ENCODE data around the gene MUTYH. TPM values are rescaled to one million over a fixed set of nuclear protein-coding genes. Genes with fewer than 3 reads are reported as not detected.
"Not testable (repeated sequence)": the region's sequence is repeated elsewhere in the genome, so short reads cannot be mapped to it uniquely, and the experiment has no call there.

The MUTYH gene
- 10 to 100 TPM; 57.9 to 67.4 TPM for total RNA-seq
- 27.7 TPM for polyA plus RNA-seq (2013, experiment 1 of 2)
- 33.7 TPM for polyA plus RNA-seq (2013, experiment 2 of 2)
- total RNA-seq: 1.8 to 11.6 (median 5.0) reads per million in 172 experiments

DNA sequence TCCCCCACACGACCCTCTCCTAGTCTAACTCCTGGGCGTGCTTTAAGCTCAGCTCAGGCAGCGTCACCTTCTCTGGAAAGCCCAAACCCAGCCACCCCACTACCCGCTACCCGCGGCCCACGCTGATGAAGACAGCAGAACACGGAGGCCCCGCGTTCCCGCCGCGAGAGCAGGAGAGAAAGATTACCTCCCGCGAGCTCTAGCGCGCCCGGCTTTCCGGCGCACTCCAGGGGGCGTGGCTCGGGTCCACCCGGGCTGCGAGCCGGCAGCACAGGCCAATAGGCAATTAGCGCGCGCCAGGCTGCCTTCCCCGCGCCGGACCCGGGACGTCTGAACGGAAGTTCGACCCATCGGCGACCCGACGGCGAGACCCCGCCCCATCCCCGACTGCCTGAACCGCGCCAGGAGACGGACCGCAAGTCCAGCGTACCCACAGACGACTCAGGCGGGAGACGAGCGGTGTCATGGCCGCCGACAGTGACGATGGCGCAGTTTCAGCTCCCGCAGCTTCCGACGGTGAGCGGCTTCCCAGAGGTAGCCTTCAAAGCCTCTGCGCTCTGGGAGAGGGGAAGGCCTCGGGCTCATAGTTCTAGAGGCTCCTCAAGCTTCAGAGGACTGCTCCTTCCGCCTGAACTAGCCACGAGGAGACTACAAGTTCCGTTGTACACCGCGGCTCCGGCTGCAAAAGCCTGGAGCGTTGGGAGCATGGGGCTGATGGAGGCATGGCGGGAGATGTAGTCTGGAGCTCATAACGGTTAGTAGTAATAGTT is at the start of gene MUTYH, which contains the start of gene TOE1:
Gene MUTYH, minus strand, starts transcription at position 652 of the 770 bp plus-strand sequence. CDS start 5,935 bp downstream, outside the sequence.
Gene TOE1, plus strand, starts transcription at position 382 of the 770 bp plus-strand sequence. Its CDS starts 83 bp downstream, at position 465.
- DNase-seq (peak; percentile 83 to 94 (median 88)), ATAC-seq (ENCODE audit: poor library complexity) (peak; percentile 79)
- Mint-ChIP-seq H3K36me3 (ENCODE audit: low read depth) (peaks cover 52% of the 10 kb centered on the region), H3K27me3 (no peaks in the 10 kb centered on the region), H3K27ac (peak within 1 kb of the TSS; percentile 95), H3K4me3 (peak within 1 kb of the TSS; percentile 100), H3K9me3 (no peaks in the 10 kb centered on the region), H3K4me1 (ENCODE audit: low read depth) (peaks cover 58% of the 10 kb centered on the region)
- H3K9me3 ChIP-seq (ENCODE audit: control insufficient read depth in 1 of 2, insufficient read depth in 1 of 2, low read length in 2 of 2): no peaks in the 10 kb centered on the region
- H3K36me3 ChIP-seq (ENCODE audit: insufficient read depth, low read length): peaks cover 38% of the 10 kb centered on the region
- ChIA-PET POLR2A (interaction anchor here (0.5 to 3.8 kb wide), 40 partner anchors 8 to 1264 kb away, joined by 3 to 163 read pairs (median 9); partner anchors contain the start of genes AKR1A1, BTBD19, CCDC163 and EIF2B3), CTCF (interaction anchor here (0.8 to 3.1 kb wide), 13 partner anchors 13 to 329 kb away, joined by 3 to 21 read pairs (median 3); partner anchors contain the start of genes CCDC163, HECTD3, MMACHC and TESK2)
- no peaks in the 10 kb centered on the region for H3K27me3 ChIP-seq (ENCODE audit: control insufficient read depth in 1 of 2, insufficient read depth in 2 of 2, low read length in 2 of 2)
- peak within 1 kb of the TSS; percentile 98 for H3K4me3 ChIP-seq (ENCODE audit: low read length)
- peaks cover 42% of the 10 kb centered on the region for H3K4me1 ChIP-seq (ENCODE audit: insufficient read depth, low read length)
- TF ChIP-seq, protein P1, sequence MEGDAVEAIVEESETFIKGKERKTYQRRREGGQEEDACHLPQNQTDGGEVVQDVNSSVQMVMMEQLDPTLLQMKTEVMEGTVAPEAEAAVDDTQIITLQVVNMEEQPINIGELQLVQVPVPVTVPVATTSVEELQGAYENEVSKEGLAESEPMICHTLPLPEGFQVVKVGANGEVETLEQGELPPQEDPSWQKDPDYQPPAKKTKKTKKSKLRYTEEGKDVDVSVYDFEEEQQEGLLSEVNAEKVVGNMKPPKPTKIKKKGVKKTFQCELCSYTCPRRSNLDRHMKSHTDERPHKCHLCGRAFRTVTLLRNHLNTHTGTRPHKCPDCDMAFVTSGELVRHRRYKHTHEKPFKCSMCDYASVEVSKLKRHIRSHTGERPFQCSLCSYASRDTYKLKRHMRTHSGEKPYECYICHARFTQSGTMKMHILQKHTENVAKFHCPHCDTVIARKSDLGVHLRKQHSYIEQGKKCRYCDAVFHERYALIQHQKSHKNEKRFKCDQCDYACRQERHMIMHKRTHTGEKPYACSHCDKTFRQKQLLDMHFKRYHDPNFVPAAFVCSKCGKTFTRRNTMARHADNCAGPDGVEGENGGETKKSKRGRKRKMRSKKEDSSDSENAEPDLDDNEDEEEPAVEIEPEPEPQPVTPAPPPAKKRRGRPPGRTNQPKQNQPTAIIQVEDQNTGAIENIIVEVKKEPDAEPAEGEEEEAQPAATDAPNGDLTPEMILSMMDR (IDR thresholded peaks at IDR 0.05): no peak
- peak within 1 kb of the TSS; percentile 98 to 100 for H3K27ac ChIP-seq (ENCODE audit: low read depth in 1 of 2, low read length in 2 of 2)
- intact Hi-C loops (cut with DNase I, micrococcal nuclease): loop anchor here (1.0 to 10.0 kb wide), 12 partner anchors 35 to 708 kb away; partner anchors contain the start of genes NASP (in 2 of the 2), UROD (in 2 of the 2), CCDC163 (in 1 of the 2) and GPBP1L1 (in 1 of the 2)

DNA sequence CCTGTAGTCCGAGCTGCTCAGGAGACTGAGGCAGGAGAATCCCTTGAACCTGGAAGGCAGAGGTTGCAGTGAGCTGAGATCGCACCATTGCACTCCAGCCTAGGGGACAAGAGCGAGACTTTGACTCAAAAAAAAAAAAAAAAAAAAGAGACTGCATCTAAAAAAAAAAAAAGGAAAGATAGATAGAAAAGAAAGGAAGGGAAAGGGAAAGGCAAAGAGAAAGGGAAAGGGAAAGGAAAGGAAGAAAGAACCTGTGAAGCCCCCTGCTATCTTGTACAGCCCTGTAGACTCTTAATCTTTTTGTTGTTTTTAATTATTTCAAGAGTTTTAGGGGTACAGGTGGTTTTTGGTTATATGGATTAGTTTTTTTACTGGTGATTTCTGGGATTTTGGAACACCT is 46.0 kb upstream of the MUTYH start:
- Mint-ChIP-seq H3K4me3 (no peak overlapping the region), H3K4me1 (ENCODE audit: low read depth) (no peaks in the 10 kb centered on the region), H3K27ac (no peak overlapping the region), H3K27me3 (no peaks in the 10 kb centered on the region), H3K36me3 (ENCODE audit: low read depth) (no peaks in the 10 kb centered on the region), H3K9me3 (no peaks in the 10 kb centered on the region)
- TF ChIP-seq, protein P1 (IDR thresholded peaks at IDR 0.05): no peak
- Histone ChIP-seq H3K36me3 (ENCODE audit: insufficient read depth, low read length) (no peaks in the 10 kb centered on the region), H3K27me3 (ENCODE audit: control insufficient read depth in 1 of 2, insufficient read depth in 2 of 2, low read length in 2 of 2) (no peaks in the 10 kb centered on the region), H3K4me3 (ENCODE audit: low read length) (no peak overlapping the region), H3K9me3 (ENCODE audit: control insufficient read depth in 1 of 2, insufficient read depth in 1 of 2, low read length in 2 of 2) (no peaks in the 10 kb centered on the region), H3K4me1 (ENCODE audit: insufficient read depth, low read length) (no peaks in the 10 kb centered on the region), H3K27ac (ENCODE audit: low read depth in 1 of 2, low read length in 2 of 2) (no peak overlapping the region)
- ATAC-seq (ENCODE audit: poor library complexity) (no peak), DNase-seq (no peak)
- POLR2A ChIA-PET: no interaction called here
- intact Hi-C loops (cut with DNase I, micrococcal nuclease): no loop called here
- CTCF ChIA-PET: no interaction called here

DNA sequence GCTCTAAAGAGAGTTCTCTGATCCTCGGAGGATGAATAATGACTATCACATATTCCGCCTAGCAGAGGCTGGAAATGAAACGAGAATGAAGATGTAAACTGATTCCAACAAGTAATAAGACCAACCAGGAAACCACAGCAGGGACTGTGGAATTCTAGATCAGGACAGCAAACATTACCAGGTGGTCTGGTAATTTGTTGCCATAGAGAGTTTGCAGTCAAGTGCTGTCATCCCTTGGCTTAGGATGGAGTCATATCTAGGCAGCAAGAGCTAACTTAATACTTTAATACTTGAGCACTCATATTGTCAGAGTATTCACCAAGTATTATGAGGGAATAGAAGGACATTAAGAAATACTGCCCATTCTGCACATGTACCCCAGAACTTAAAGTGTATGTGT is 45.1 kb upstream of the MUTYH start:
- H3K27me3 ChIP-seq (ENCODE audit: control insufficient read depth in 1 of 2, insufficient read depth in 2 of 2, low read length in 2 of 2): no peaks in the 10 kb centered on the region
- no peaks in the 10 kb centered on the region for H3K4me1 Mint-ChIP-seq (ENCODE audit: low read depth)
- H3K4me3 Mint-ChIP-seq: no peak overlapping the region
- H3K9me3 Mint-ChIP-seq: no peaks in the 10 kb centered on the region
- ChIA-PET POLR2A (no interaction called here), CTCF (no interaction called here)
- H3K27me3 Mint-ChIP-seq: no peaks in the 10 kb centered on the region
- no peaks in the 10 kb centered on the region for H3K36me3 Mint-ChIP-seq (ENCODE audit: low read depth)
- intact Hi-C loops (cut with DNase I, micrococcal nuclease): no loop called here
- no peaks in the 10 kb centered on the region for H3K4me1 ChIP-seq (ENCODE audit: insufficient read depth, low read length)
- H3K27ac ChIP-seq (ENCODE audit: low read depth in 1 of 2, low read length in 2 of 2): no peak overlapping the region
- ATAC-seq (ENCODE audit: poor library complexity) (no peak), DNase-seq (no peak)
- H3K4me3 ChIP-seq (ENCODE audit: low read length): no peak overlapping the region
- no peak overlapping the region for H3K27ac Mint-ChIP-seq
- H3K36me3 ChIP-seq (ENCODE audit: insufficient read depth, low read length): no peaks in the 10 kb centered on the region
- no peaks in the 10 kb centered on the region for H3K9me3 ChIP-seq (ENCODE audit: control insufficient read depth in 1 of 2, insufficient read depth in 1 of 2, low read length in 2 of 2)
- TF ChIP-seq, protein P1 (IDR thresholded peaks at IDR 0.05): no peak

DNA sequence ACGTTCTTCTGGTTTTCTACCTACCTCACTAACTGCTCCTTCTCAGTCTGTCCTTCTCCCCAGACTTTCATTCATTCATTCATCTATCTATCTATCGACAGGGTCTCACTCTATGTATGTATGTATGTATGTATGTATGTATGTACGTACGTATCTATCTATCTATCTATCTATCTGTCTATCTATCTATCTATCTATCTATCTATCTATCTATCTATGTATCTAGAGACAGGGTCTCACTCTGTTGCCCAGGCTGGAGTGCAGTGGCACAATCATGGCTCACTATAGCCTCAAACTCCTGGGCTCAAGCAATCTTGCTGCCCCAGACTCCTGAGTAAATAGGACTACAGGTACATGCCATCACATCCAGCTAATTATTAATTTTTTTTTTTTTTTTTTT is 44.0 kb upstream of the MUTYH start:
- H3K27ac Mint-ChIP-seq; H3K4me1 ChIP-seq (ENCODE audit: insufficient read depth, low read length); H3K9me3 ChIP-seq (ENCODE audit: control insufficient read depth in 1 of 2, insufficient read depth in 1 of 2, low read length in 2 of 2); H3K4me1 Mint-ChIP-seq (ENCODE audit: low read depth); H3K36me3 Mint-ChIP-seq (ENCODE audit: low read depth); ATAC-seq (ENCODE audit: poor library complexity); H3K27ac ChIP-seq (ENCODE audit: low read depth in 1 of 2, low read length in 2 of 2); H3K4me3 ChIP-seq (ENCODE audit: low read length); H3K27me3 ChIP-seq (ENCODE audit: control insufficient read depth in 1 of 2, insufficient read depth in 2 of 2, low read length in 2 of 2); H3K27me3 Mint-ChIP-seq; DNase-seq; H3K9me3 Mint-ChIP-seq; H3K4me3 Mint-ChIP-seq; POLR2A ChIA-PET; intact Hi-C loops (cut with DNase I, micrococcal nuclease); H3K36me3 ChIP-seq (ENCODE audit: insufficient read depth, low read length): not testable (repeated sequence)
- CTCF ChIA-PET: interaction anchor here (0.6 kb wide), 1 partner anchor 180 kb away, joined by 4 read pairs; no protein-coding TSS in a partner anchor
